Subcutaneous adipose tissue (tissue), 4 donors: ENCODE measurements around the gene SATB2. TPM values are rescaled to one million over a fixed set of nuclear protein-coding genes. Genes with fewer than 3 reads are reported as not detected.

ENCODE experiments used
- CTCF ChIP-seq: fragments of 450-650 bp; IDR thresholded peaks from one replicate; pipeline ENCODE4 v1.5.1; 2016; ENCODE audit warnings: low read depth, mild to moderate bottlenecking, control low read depth, antibody characterized with exemption, moderate library complexity
- total RNA-seq, 4 donors: library from RNA; depleted of rRNA; stranded (reverse); fragments of >200 nt; gene quantifications; one replicate each; pipeline ENCODE4 v1.1.0, GENCODE V29; 2016

SATB2 gene
- total RNA-seq, 4 donors from 2014 or later = 4.6 to 9.3 (median 6.0) TPM

- TF ChIP-seq CTCF = no peak
Observed at GRCh38 chr2:199469514-199470360, 12.0 kb upstream of the SATB2 start.

- no peak for TF ChIP-seq CTCF
Observed at GRCh38 chr2:199468561-199469513, 11.1 kb upstream of the SATB2 start.

- no peak for TF ChIP-seq CTCF
Observed at GRCh38 chr2:199467066-199467822, 9.5 kb upstream of the SATB2 start.

DNA sequence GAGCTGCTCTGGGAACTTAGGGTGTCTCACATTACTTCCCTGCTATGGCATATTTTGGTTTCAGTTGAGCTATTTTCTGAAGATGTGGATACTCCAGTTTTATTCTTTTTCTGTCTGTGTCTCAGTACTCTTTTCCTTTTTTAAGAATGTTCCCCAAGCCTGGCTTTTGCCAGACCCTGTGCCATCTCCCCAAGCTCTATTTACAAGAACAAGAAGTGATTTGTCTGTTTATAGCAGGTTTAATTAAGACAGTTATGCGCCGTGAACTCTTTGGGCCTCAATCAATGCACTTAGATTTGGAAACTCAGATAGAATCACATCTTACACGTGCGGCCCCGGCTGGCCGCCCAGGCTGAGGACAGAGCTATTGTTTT lies 8.9 kb upstream of the SATB2 start:
- no peak for TF ChIP-seq CTCF

DNA sequence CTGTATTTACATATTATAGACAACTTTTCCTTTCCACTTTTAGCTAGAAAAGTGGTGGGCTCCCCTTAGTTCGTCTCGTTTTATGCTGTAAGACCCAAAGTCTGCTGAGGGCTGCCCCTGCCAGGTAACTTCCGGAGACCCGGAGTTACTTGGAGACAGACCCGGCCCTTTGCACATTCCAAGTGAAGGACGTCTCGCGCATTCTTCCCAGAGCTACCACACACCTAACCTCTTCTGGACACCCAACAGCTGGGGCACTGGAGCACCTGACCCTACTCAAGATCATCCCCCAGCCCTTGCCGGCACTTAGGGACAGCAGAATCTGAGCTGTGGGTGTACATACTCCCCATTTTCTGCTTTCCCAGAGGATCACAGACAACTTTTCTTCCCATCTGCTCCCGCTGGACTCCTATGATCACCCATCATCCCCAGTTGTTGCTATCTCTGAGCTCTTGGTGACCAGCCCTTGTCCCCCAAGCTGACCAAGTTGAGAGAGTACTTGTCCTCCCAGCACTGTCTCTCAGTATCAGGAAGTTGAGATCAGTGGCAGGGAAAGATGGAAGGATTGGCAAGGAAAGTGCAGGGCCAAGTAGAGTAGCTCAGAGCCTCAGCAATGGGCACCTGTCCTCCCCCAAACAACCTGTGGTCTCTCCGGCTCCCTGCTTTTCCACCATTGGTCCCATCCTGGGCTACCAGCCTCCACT lies 8.4 kb upstream of the SATB2 start:
- no peak for TF ChIP-seq CTCF

DNA sequence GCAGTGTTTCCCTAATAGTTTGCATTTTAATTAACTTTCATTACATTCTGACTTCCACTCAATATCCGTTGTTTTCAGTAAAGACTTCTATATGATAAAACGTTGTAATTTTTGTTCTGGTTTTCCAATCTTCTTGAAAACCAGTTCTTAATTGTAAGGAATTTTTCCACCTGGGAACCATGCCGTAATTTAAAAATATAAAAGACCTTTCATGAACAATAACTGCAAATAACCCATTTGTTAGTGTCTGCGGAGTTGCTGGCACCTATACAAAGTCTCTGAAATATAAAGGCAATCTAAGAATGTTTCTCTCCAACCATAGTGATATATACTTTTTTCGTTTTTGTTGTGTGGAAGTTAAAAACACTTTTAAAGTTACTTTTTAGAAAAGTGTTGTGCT lies 7.7 kb upstream of the SATB2 start:
- TF ChIP-seq CTCF = no peak
